Measurements from ENCODE around the gene ST6GALNAC5.

DNA sequence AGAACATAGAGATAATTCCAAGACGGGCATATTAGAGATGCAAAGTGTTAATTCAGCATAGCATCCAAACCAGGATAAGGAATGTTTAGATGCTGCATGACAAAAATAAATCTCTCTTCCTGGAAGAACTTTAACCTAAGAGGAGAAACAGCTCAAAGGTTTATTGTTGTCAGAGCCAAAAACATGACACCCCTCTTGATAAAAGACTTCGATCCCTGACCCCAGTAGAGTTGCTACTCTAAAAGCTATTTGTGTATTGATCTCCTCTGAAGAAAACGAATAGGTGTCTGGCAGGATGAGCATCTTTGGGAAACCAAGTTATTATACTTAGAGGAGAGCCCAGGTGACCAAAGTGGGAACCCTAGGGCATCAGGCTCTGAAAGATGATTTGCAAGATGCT lies 193.9 kb downstream of the ST6GALNAC5 start:
- TF ChIP-seq POLR2A (IDR thresholded peaks at IDR 0.05) (no peak), EP300 (IDR thresholded peaks at IDR 0.05) (no peak)
- TF ChIP-seq, protein P1, sequence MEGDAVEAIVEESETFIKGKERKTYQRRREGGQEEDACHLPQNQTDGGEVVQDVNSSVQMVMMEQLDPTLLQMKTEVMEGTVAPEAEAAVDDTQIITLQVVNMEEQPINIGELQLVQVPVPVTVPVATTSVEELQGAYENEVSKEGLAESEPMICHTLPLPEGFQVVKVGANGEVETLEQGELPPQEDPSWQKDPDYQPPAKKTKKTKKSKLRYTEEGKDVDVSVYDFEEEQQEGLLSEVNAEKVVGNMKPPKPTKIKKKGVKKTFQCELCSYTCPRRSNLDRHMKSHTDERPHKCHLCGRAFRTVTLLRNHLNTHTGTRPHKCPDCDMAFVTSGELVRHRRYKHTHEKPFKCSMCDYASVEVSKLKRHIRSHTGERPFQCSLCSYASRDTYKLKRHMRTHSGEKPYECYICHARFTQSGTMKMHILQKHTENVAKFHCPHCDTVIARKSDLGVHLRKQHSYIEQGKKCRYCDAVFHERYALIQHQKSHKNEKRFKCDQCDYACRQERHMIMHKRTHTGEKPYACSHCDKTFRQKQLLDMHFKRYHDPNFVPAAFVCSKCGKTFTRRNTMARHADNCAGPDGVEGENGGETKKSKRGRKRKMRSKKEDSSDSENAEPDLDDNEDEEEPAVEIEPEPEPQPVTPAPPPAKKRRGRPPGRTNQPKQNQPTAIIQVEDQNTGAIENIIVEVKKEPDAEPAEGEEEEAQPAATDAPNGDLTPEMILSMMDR (IDR thresholded peaks at IDR 0.05), result no peak

Measured in ovary (tissue), 3 donors.